ENCODE measurements around the gene MERTK.
"Not testable (repeated sequence)": the region's sequence is repeated elsewhere in the genome, so short reads cannot be mapped to it uniquely, and the experiment has no call there.

MERTK gene

GRCh38 chr2:111946294-111947114 is 48.1 kb downstream of the MERTK start:
- DNase-seq: no peak

GRCh38 chr2:111947219-111947618 is 48.8 kb downstream of the MERTK start:
- no peak for DNase-seq

DNA sequence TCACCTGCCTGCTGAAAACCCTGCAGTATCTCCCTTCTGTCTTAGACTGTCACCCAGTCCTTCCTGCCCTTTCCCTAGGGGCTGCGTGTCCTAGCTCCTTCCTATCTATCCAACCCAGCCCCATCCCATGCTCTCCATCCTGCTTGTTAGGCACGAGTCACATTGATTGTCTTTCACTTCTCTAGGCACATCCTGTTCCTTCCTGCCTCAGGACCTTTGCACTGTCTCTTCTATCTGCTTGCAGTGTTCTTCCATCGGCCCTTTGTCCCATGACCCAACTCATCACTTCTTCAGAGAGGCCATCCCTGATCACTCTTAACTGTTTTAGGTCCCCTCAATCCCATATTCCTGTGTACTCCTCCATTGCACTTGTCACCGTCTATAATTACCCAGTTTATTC is 50.4 kb downstream of the MERTK start:
- no peak for DNase-seq

GRCh38 chr2:111950236-111950635 is 51.8 kb downstream of the MERTK start:
- DNase-seq: no peak

- DNase-seq: no peak
Measured at GRCh38 chr2:111951486-111951885, 53.1 kb downstream of the MERTK start.

- no peak for DNase-seq
Measured at GRCh38 chr2:111952871-111953452, 54.6 kb downstream of the MERTK start.

DNA sequence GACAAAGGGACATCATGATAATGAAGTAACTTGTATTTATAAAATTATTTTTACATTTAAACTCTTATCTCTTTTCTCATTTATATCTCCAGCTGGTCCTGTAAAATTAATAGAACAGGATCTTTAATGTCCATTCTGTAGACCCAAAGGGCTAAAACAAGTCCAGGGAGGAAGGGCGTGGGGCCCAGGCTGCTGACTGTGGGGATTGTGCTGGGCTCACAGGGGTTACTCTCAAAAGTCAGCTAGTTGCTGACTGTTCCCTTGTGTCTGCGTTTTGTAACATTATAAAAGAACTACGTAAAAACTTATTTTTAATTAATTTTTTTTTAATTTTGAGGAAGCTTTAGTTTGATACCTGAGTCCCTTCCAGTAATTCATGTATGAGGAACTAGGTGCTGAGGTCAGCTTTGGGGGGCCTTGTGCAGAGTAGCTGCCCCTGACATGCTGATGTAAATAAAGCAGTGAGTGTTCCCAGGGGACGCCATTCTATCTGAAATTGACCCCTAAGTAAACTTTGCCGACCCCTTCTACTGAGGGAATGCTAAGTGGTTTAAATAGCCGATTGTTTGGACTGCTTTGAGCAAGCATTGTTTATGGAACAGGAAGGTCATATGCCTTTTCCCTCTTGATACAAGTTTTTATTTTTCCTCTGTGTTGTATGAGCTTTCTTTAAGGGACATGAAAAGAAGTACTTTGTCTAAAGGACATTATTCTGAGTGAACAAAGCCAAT is 56.4 kb downstream of the MERTK start:
- DNase-seq: no peak

DNA sequence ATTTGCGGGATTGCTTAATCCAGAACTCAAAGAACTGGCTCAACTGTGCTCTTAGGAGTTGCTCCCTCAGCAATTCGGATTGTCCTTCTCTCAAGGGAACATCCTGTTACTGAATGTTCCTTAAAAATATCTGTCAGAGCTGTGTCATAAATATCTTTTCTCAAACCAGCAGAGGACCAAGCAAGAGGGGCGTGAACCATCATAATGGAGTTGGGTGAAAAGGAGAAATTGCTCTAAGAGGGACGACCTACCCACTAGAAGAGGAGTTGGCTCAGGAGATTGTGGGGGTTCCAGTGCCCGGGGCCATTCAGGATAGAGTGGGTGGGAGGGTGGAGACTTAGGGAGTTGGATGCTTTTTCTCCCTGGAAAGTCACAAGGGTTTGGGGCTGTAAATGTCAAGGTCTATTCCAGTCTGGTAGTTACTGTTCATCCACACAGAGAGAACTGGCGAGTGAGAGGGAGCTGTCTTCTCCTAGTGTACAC is 59.5 kb downstream of the MERTK start:
- DNase-seq: no peak

DNA sequence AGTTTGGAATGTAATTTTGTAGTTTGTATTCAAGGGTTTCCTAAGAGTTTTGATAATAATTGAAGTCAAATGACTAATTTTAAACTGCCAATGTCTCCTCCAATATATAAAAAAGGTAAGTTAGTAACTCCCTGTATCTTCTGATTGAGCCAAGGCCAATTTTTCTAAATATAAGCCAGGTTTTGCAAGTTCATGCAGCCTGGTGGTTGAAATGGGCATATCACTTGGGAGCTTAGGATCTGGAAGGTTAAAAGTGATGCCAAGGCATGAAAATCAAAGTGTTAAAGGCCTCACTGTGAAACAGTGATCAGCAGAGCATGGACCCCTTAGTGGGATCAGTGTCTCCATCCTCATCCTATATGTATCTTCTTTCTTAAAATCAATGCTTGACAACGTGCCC is 60.5 kb downstream of the MERTK start:
- no peak for DNase-seq

DNA sequence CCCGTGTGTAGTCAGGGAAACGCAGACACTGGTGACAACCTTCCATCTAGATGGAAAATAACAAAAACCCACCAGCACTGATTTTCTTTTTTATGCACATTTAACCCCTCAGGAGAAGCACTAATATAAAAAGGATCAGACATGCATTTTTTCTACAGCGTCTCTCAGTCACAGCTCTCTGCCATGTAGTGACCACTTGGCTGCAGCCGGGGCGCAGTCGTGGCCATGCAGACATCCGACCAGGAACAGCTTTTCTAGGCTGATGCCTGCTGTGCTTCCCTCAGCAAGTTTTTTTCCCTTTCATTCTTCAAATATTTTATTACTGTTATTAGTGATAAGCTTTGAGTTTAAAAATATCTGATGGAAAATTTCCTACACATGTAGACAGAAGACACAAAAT is 63.3 kb downstream of the MERTK start:
- DNase-seq: no peak

- DNase-seq: not testable (repeated sequence)
Measured at GRCh38 chr2:111963086-111963485, 64.7 kb downstream of the MERTK start.

DNA sequence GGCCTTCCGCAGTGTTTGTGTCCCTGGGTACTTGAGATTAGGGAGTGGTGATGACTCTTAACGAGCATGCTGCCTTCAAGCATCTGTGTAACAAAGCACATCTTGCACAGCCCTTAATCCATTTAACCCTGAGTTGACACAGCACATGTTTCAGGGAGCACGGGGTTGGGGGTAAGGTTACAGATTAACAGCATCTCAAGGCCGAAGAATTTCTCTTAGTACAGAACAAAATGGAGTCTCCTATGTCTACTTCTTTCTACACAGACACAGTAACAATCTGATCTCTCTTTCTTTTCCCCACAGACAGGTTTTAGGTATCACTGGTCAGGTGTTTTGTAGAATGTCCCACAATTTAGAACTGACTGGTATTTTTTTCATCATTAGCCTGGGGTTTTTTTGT is 65.1 kb downstream of the MERTK start:
- DNase-seq: not testable (repeated sequence)

GRCh38 chr2:111965062-111965461 is 66.7 kb downstream of the MERTK start:
- DNase-seq: no peak

DNA sequence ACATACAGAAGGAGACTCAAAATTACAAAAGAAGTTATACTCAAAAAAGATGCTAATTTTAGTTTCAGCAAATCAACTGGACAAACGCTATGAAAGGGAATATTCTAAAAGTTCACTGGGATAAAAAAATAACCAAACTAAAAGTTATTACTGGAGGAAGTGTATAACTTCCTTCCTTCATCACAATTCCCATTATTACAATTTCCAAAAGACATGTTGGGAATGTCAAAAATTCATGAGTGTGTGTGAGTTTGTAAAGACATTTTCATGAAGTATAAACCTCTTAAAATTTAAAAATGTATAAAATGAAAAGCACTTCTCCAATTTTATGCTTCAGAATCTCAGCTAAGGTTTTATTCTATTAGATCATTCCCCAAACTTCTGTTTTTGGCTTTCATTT is 67.8 kb downstream of the MERTK start:
- DNase-seq: no peak

- no peak for DNase-seq
Measured at GRCh38 chr2:111967018-111967417, 68.6 kb downstream of the MERTK start.

GRCh38 chr2:111970453-111970852 is 72.0 kb downstream of the MERTK start:
- no peak for DNase-seq

DNA sequence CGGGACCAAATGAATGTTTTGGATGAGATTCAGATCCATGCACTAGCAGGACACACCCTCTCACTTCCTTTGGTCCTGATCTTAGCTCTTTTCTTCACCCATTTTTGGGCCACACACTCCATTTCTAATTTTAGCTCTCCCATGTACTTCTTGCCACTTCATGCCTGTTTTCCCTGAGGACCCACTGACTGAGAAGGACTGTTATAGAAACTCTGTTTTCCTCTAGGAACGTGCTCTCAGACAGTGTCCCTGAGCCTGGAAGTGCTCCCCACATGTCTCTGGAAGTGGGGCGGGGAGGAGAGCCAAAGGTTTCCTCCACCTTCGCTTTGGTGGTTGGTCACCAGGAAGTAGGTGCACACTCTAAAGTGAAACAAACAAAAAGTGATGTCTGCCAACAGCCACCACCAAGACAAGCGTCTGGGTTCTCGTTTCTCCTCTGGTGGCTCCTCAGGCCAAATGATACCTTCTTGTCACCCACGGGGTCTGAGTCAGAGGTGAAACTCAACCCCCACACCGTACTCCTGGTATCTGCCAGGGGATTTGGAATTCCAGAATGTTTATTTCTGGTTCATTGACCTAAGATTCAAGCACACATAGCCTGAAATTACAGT is 74.7 kb downstream of the MERTK start:
- DNase-seq: no peak

GRCh38 chr2:111973701-111974100 is 75.3 kb downstream of the MERTK start:
- no peak for DNase-seq

DNA sequence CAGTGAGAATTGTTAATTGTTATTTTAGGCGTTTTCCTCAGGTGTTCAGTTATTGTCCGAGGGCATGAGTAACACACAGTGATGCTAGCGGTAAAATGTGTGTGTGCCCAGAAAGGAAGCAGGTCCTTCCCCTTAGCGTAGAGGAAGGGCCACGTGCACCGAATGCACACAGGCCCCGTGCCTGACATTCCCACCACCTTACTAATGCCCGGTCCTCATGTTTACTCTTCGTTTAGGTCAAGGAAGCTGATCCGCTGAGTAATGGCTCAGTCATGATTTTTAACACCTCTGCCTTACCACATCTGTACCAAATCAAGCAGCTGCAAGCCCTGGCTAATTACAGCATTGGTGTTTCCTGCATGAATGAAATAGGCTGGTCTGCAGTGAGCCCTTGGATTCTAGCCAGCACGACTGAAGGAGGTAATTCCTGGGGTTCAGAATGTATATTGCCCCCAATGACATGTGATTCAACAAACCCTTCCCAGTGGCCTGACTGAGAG is 76.7 kb downstream of the MERTK start:
- no peak for DNase-seq

- no peak for DNase-seq
Measured at GRCh38 chr2:111975819-111976218, 77.4 kb downstream of the MERTK start.

DNA sequence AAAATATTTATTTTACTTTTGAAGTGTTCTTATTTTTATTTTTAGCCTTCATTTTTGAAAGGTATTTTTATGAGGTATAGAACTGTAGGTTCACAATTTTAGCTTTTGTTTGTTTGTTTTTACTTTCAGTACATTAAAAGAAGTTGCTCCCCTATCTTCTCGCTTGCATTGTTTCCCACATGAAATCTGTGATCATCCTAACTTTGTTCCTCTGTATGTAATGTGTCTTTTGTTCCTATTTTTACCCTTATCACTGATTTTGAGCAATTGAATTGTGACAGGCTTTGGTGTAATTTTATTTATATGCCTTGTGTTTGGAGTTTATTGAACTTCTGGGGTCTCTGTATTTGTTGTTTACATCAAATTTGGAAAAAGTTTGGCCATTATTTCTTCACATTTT is 78.8 kb downstream of the MERTK start:
- DNase-seq: no peak

GRCh38 chr2:111978452-111979170 is 80.2 kb downstream of the MERTK start:
- DNase-seq: no peak

DNA sequence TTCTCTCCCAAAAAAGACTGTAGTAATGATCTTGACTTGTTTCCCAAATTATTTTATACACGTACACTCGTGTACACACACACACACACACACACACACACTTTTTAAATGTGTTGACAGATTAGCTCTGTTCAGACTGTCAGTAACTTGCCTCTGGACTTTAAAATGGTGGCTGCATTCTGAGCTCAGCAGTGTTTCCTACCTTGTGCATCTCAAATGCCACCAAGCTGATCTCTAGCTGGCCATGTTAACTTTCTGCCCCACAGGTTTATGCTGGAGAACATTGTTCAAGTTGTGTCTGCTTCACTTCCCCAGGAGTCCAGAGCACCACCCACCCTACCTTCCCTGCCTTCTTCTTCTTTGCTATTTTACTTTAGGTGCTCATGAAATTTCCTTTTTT is 83.3 kb downstream of the MERTK start:
- no peak for DNase-seq

Measured in activated CD4-positive, alpha-beta T cell treated with anti-CD3 and anti-CD28 coated beads for 4 hours (primary cell).